ENCODE measurements around the gene ESRRB. TPM values are rescaled to one million over a fixed set of nuclear protein-coding genes. Genes with fewer than 3 reads are reported as not detected.

Gene ESRRB
- 0.67 TPM for polyA plus RNA-seq (2013, experiment 1 of 2)
- polyA plus RNA-seq (2013, experiment 2 of 2), result 0.68 TPM

DNA sequence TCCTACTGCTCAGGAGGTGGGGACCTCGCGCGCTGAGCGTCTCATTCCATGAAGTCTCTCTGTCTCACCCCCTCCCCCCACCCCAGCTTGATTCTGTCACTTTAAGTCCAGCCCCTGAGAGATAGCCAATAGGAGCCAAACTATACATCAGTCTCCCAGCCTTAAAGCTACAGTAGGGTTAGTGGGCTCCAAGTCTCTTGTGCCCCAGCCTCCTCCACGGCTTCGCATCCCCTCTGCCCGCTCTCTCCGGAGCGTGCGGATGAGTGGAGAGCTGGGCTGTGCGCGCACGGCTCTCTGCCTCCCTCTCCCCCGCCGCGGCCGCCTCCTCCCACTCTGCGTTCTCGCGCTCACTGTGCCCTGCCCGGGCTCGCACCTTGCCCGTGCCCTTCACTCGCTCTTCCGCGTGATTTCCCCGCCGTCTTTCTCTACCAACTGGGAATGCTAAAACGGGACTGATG, at the start of gene ESRRB:
Gene ESRRB (plus strand): TSS at position 191 of the 458 bp plus-strand sequence. CDS start 265 bp downstream, at position 456.
- H3K18ac ChIP-seq (ENCODE audit: low read length), result peak within 1 kb of the TSS; percentile 77
- peak within 1 kb of the TSS; percentile 59 for H3K23ac ChIP-seq (ENCODE audit: low read depth, low read length, poor library complexity)
- H2BK12ac ChIP-seq (ENCODE audit: low read length), result peak within 1 kb of the TSS; percentile 26
- H2BK15ac ChIP-seq (ENCODE audit: low read length), result no peak within 1 kb of the TSS
- no peak within 1 kb of the TSS for H4K91ac ChIP-seq (ENCODE audit: low read depth, low read length, poor library complexity)
- DNase-seq (ENCODE audit: low spot score), result peak; percentile 42
- no peak within 1 kb of the TSS for H3K4ac ChIP-seq (ENCODE audit: low read length)
- H3K9me3 ChIP-seq (replicated peaks in 1 of 2; ENCODE audit: control insufficient read depth in 2 of 2, insufficient read depth in 1 of 2, low read depth in 1 of 2, low read length in 2 of 2), result no peaks in the 10 kb centered on the region
- H3K4me3 ChIP-seq (ENCODE audit: low read length in 2 of 2), result peak within 1 kb of the TSS; percentile 36 to 76
- H3K79me1 ChIP-seq (ENCODE audit: low read depth, low read length), result no peaks in the 10 kb centered on the region
- peak within 1 kb of the TSS; percentile 59 for H3K14ac ChIP-seq (ENCODE audit: low read length)
- H2AK5ac ChIP-seq (ENCODE audit: low read depth, low read length), result no peak within 1 kb of the TSS
- H3K27me3 ChIP-seq (ENCODE audit: control insufficient read depth in 3 of 3, insufficient read depth in 3 of 3, low read depth in 1 of 3, low read length in 3 of 3), result peaks cover 15 to 95% (median 47%) of the 10 kb centered on the region in 3 experiments
- H3K4me2 ChIP-seq (ENCODE audit: insufficient read depth, low read length, poor library complexity, severe bottlenecking), result peak within 1 kb of the TSS; percentile 75
- H4K8ac ChIP-seq (ENCODE audit: low read depth, low read length), result no peak within 1 kb of the TSS
- H2BK120ac ChIP-seq (ENCODE audit: low read depth, low read length), result no peak within 1 kb of the TSS
- H2BK5ac ChIP-seq (ENCODE audit: low read length), result no peak within 1 kb of the TSS
- H2AFZ ChIP-seq (ENCODE audit: low read length), result peak within 1 kb of the TSS; percentile 92
- peaks cover 3 to 8% of the 10 kb centered on the region in 2 donors for H3K4me1 ChIP-seq (ENCODE audit: control insufficient read depth in 2 of 2, insufficient read depth in 1 of 2, low read depth in 1 of 2, low read length in 2 of 2)
- H3K27ac ChIP-seq (replicated peaks; ENCODE audit: low read length), result no peak within 1 kb of the TSS
- H3K9ac ChIP-seq (ENCODE audit: low read depth, low read length, poor library complexity), result peak within 1 kb of the TSS; percentile 32
- WGBS, 2 donors (ENCODE audit: extremely low coverage in 2 of 2, insufficient read length in 2 of 2, insufficient replicate concordance in 1 of 2), result no CpG with 5 or more reads among the region's 29 CpGs
- H3K36me3 ChIP-seq (replicated peaks in 1 of 2; ENCODE audit: control insufficient read depth in 2 of 2, insufficient read depth in 2 of 2, low read length in 2 of 2), result no peaks in the 10 kb centered on the region

DNA sequence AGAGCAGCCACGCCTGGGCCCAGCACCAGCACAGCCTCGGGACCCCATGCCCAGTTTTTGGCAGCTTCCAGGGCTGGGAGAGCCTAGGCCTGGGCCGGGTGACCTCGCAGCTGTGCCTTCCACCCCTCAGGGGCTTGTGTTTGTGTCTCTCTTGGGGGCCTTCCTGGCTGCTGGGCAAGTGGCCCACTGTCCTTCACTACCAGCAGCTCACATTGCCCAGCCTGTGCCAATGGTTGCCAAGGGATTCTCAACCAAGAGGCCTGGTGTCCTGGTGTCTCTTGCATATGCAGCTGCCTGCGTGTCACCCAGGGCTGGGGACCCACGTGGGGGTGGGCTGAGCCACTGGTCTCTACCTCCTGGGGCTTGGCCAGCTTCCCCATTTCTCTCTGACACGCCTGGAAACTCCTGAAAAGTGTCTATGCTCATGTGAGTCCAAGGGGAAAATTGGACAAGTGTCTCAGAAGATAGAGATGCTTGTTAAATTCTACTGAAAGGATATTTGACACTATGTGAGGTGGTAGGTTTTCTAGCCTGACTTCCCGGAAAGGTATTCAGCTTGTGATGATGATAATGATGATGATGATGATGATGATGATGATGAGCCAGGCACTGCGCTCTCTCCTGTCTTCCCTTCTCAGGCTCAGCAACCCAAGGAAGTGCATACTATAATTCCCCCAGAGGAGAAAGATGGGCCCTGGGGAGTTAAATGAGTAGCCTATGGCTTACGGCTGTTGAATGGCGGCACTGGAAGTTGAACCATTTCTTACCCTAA, 48.8 kb upstream of the ESRRB start:
- Histone ChIP-seq H3K14ac (ENCODE audit: low read length) (no peak overlapping the region), H4K8ac (ENCODE audit: low read depth, low read length) (no peak overlapping the region), H3K23ac (ENCODE audit: low read depth, low read length, poor library complexity) (no peak overlapping the region), H3K18ac (ENCODE audit: low read length) (peak overlapping the region; percentile 12), H4K91ac (ENCODE audit: low read depth, low read length, poor library complexity) (no peak overlapping the region), H2BK15ac (ENCODE audit: low read length) (peak overlapping the region; percentile 24), H3K36me3 (replicated peaks in 1 of 2; ENCODE audit: control insufficient read depth in 2 of 2, insufficient read depth in 2 of 2, low read length in 2 of 2) (no peaks in the 10 kb centered on the region), H2BK12ac (ENCODE audit: low read length) (no peak overlapping the region), H3K9ac (ENCODE audit: low read depth, low read length, poor library complexity) (peak overlapping the region; percentile 16), H2AFZ (ENCODE audit: low read length) (no peak overlapping the region), H3K27me3 (ENCODE audit: control insufficient read depth in 3 of 3, insufficient read depth in 3 of 3, low read depth in 1 of 3, low read length in 3 of 3) (peaks cover 0 to 43% (median 10%) of the 10 kb centered on the region in 3 experiments), H3K27ac (replicated peaks; ENCODE audit: low read length) (no peak overlapping the region), H3K4me3 (ENCODE audit: low read length in 2 of 2) (no peak overlapping the region), H2BK120ac (ENCODE audit: low read depth, low read length) (no peak overlapping the region), H3K4me2 (ENCODE audit: insufficient read depth, low read length, poor library complexity, severe bottlenecking) (no peak overlapping the region), H3K9me3 (replicated peaks in 1 of 2; ENCODE audit: control insufficient read depth in 2 of 2, insufficient read depth in 1 of 2, low read depth in 1 of 2, low read length in 2 of 2) (no peaks in the 10 kb centered on the region), H3K4me1 (ENCODE audit: control insufficient read depth in 2 of 2, insufficient read depth in 1 of 2, low read depth in 1 of 2, low read length in 2 of 2) (peaks cover 2 to 10% of the 10 kb centered on the region in 2 donors), H2BK5ac (ENCODE audit: low read length) (no peak overlapping the region), H2AK5ac (ENCODE audit: low read depth, low read length) (peak overlapping the region; percentile 10), H3K4ac (ENCODE audit: low read length) (no peak overlapping the region), H3K79me1 (ENCODE audit: low read depth, low read length) (no peaks in the 10 kb centered on the region)
- no CpG with 5 or more reads among the region's 11 CpGs for WGBS, 2 donors (ENCODE audit: extremely low coverage in 2 of 2, insufficient read length in 2 of 2, insufficient replicate concordance in 1 of 2)
- DNase-seq (ENCODE audit: low spot score), result no peak

DNA sequence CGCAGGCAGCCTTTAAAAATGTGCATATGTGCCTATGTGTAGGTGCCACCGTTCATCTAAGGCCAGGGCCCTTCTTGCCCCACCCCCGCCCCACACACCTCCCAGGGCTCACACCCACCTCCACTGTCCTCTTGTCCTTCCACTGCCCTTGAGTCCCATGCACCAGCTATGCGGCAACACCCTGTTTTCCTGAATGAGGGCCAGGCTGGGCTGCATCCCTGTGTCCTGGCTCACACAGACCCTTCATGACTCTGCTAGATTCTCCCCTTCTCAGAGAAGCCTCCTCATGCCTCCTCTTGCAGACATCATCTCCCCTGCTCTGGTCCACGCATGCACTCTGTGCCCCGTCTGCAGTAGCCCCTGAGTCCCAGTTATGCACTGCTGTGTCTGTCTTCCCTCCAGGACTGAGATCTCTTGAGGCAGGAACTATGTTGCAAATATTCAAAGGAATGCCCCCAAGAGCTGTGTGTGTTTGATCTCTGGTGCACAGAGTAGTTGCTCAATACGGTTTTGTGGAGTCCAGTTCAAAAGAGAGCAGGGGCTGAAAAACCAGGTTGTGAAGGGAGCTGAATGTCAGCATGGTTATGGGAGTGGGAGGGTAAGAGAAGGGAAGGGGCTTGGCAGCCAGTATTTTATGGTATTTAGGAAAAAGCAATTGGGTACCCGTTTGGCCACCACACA, 47.3 kb upstream of the ESRRB start:
- Histone ChIP-seq H2AK5ac (ENCODE audit: low read depth, low read length) (no peak overlapping the region), H3K14ac (ENCODE audit: low read length) (no peak overlapping the region), H3K36me3 (replicated peaks in 1 of 2; ENCODE audit: control insufficient read depth in 2 of 2, insufficient read depth in 2 of 2, low read length in 2 of 2) (no peaks in the 10 kb centered on the region), H4K91ac (ENCODE audit: low read depth, low read length, poor library complexity) (no peak overlapping the region), H3K9ac (ENCODE audit: low read depth, low read length, poor library complexity) (no peak overlapping the region), H3K4ac (ENCODE audit: low read length) (no peak overlapping the region), H2BK120ac (ENCODE audit: low read depth, low read length) (no peak overlapping the region), H3K9me3 (replicated peaks in 1 of 2; ENCODE audit: control insufficient read depth in 2 of 2, insufficient read depth in 1 of 2, low read depth in 1 of 2, low read length in 2 of 2) (no peaks in the 10 kb centered on the region), H4K8ac (ENCODE audit: low read depth, low read length) (no peak overlapping the region), H3K4me1 (ENCODE audit: control insufficient read depth in 2 of 2, insufficient read depth in 1 of 2, low read depth in 1 of 2, low read length in 2 of 2) (peaks cover 2 to 10% of the 10 kb centered on the region in 2 donors), H3K18ac (ENCODE audit: low read length) (no peak overlapping the region), H3K23ac (ENCODE audit: low read depth, low read length, poor library complexity) (no peak overlapping the region), H3K4me2 (ENCODE audit: insufficient read depth, low read length, poor library complexity, severe bottlenecking) (no peak overlapping the region), H3K4me3 (ENCODE audit: low read length in 2 of 2) (no peak overlapping the region), H2BK5ac (ENCODE audit: low read length) (no peak overlapping the region), H2BK15ac (ENCODE audit: low read length) (no peak overlapping the region), H2BK12ac (ENCODE audit: low read length) (no peak overlapping the region), H2AFZ (ENCODE audit: low read length) (no peak overlapping the region), H3K27ac (replicated peaks; ENCODE audit: low read length) (no peak overlapping the region), H3K79me1 (ENCODE audit: low read depth, low read length) (no peaks in the 10 kb centered on the region), H3K27me3 (ENCODE audit: control insufficient read depth in 3 of 3, insufficient read depth in 3 of 3, low read depth in 1 of 3, low read length in 3 of 3) (peaks cover 0 to 43% (median 10%) of the 10 kb centered on the region in 3 experiments)
- no peak for DNase-seq (ENCODE audit: low spot score)
- WGBS, 2 donors (ENCODE audit: extremely low coverage in 2 of 2, insufficient read length in 2 of 2, insufficient replicate concordance in 1 of 2), result no CpG with 5 or more reads among the region's 8 CpGs
